A549 treated with RU486 at 1 μM for 4 hours (cell line): ENCODE measurements around the gene URAD. TPM values are rescaled to one million over a fixed set of nuclear protein-coding genes. Genes with fewer than 3 reads are reported as not detected.

Experiments
- total RNA-seq: library from RNA; stranded (reverse); fragments of 200-300 nt; extraction: Qiagen RNA extraction; gene quantifications from 5 replicates; pipeline ENCODE4 v1.2.3, GENCODE V29; 2022; ENCODE audit warnings: low read depth

The URAD gene
- total RNA-seq, result not detected in 5 replicates

GRCh38 chr13:27988520-27988919 lies at the start of gene URAD:
URAD (minus strand) TSS chr13:27988693; CDS start chr13:27988637, 56 bp downstream.

DNA sequence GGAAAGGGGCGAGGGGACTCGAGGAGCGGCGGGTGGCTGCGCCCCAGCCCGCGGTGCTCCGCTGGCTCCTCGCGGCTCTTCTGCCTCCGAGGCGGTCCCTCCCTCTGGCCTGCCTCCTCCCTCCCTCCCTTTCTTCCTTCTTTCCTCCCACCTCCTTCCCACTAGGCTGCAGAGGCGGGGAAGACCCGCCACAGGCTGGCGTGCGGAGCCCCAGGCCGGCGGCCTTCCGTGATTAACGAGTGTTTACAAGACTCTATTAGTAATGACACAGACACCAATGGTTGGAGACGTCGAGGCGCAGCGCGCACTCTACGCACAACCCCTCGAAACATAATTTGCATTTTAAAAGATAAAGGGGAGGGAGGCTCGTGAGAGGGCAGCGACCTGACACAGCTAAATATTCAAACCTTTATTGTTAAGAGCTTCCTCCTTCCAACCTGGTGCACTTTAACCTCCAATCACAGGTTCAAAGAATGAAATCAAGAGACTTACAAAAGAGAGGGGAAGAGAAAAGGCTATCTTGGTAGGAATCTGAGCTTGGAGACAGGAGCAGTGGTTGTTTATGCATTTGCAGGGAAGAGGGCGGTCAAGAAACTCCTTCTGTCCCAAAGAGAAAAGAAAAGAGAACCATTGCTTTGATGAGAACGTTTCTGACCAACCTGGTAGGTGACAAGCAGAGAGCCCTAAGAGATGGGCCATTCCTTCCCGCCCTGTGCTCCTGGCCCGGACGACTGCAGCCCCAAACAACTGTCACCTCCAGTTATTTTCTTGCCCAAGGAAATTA lies 19.2 kb downstream of the URAD start, which contains the start of gene CDX2:
CDX2 (minus strand) TSS at position 234 of the 784 bp plus-strand sequence. CDS start 309 bp downstream, outside the sequence.

Other genes starting within 250 kb of the URAD start
- not detected in 5 replicates for gene GSX1, start 196.2 kb downstream of the URAD start, total RNA-seq
- 0.06 to 0.13 TPM (median 0.12 TPM) in 4 of 5 replicates, not detected in the other for gene PDX1, start 68.7 kb downstream of the URAD start, total RNA-seq
- gene CDX2, start 19.4 kb downstream of the URAD start, total RNA-seq, result 0.64 to 1.4 TPM (median 0.78 TPM) in 5 replicates
- not detected in 5 replicates for gene FLT3, start 111.9 kb upstream of the URAD start, total RNA-seq
- 4.6 to 8.9 TPM (median 8.7 TPM) in 5 replicates for gene PAN3, start 149.9 kb upstream of the URAD start, total RNA-seq